A549 (cell line): ENCODE data around the gene WDR3. TPM values are rescaled to one million over a fixed set of nuclear protein-coding genes. Genes with fewer than 3 reads are reported as not detected.

Experiments used
- ATAC-seq, 2 experiments: fragments of 200-7000 bp in 1 of 2; fragments of >200 bp in 1 of 2; cut with Nextera tagmentation in 1 of 2; cut with Tn5 transposase in 1 of 2; 3 replicates each; pipeline versions ENCODE4 v1.8.0 to v1.9.1; 2018 to 2020; ENCODE audit warnings: mild to moderate bottlenecking in 1 of 2, moderate library complexity in 1 of 2
- CTCF ChIA-PET: fragments of 300-600 bp; sonication (Branson Sonifier 250); formaldehyde crosslinking; extraction: SDS; loops from one replicate; lab custom pipeline; 2021; ENCODE audit warnings: antibody characterized with exemption, inconsistent platforms; lab: Yijun Ruan, JAX
- POLR2A ChIA-PET: fragments of 350-600 bp; formaldehyde crosslinking; extraction: SDS; loops from one replicate; lab custom pipeline; 2021; ENCODE audit warnings: antibody characterized with exemption, inconsistent platforms; lab: Yijun Ruan, JAX
- DNase-seq, 2 experiments: peaks; one replicate each; pipeline versions ENCODE4 v3.0.0 to v3.0.0-alpha.2; 2011 to 2016; ENCODE audit warnings: low read depth in 1 of 2, low spot score in 1 of 2
- FAIRE-seq: peaks from 2 replicates; lab custom pipeline; 2011; peaks lifted over from hg19 to GRCh38; lab: Jason Lieb, UNC
- H3K27ac ChIP-seq, 2 experiments: fragments of >200 bp; sonication (Bioruptor Twin); formaldehyde crosslinking; 3 replicates each; pipeline ENCODE4 v1.5.1; 2016 to 2017
- H3K4me1 ChIP-seq: fragments of >200 bp; sonication (Bioruptor Twin); formaldehyde crosslinking; 3 replicates; pipeline ENCODE4 v1.6.1; 2016
- H3K4me2 ChIP-seq: fragments of >200 bp; sonication (Bioruptor Twin); formaldehyde crosslinking; 3 replicates; pipeline ENCODE4 v1.6.1; 2016
- H3K4me3 ChIP-seq: fragments of >200 bp; sonication (Bioruptor Twin); formaldehyde crosslinking; 3 replicates; pipeline ENCODE4 v1.5.1; 2016
- H3K9me3 ChIP-seq: fragments of >200 bp; sonication (Bioruptor Twin); formaldehyde crosslinking; 3 replicates; pipeline ENCODE4 v1.6.1; 2016
- CBX2 ChIP-seq: fragments of 200-600 bp; sonication (generic); IDR thresholded peaks from 2 replicates; pipeline ENCODE4 v1.6.1; 2016; ENCODE audit warnings: low read depth, mild to moderate bottlenecking, borderline replicate concordance
- CBX8 ChIP-seq: fragments of 200-600 bp; sonication (generic); IDR thresholded peaks from 2 replicates; pipeline ENCODE4 v1.6.1; 2016
- CEBPB ChIP-seq, 2 experiments: fragments of >200 bp in 1 of 2; sonication (Bioruptor Twin) in 1 of 2; formaldehyde crosslinking in 1 of 2; IDR thresholded peaks; 2 replicates each; pipeline ENCODE4 v1.6.1; 2012 to 2016
- CHD2 ChIP-seq: fragments of 150-350 bp; IDR thresholded peaks from 2 replicates; pipeline ENCODE4 v1.6.1; 2014; ENCODE audit warnings: low read length; ENCODE audit not compliant: partially characterized antibody
- EHF ChIP-seq: fragments of 250-450 bp; sonication (Bioruptor Pico); IDR thresholded peaks from 2 replicates; pipeline ENCODE4 v1.5.0; 2020; ENCODE audit warnings: mild to moderate bottlenecking
- EHMT2 ChIP-seq: fragments of 200-600 bp; sonication (generic); IDR thresholded peaks from 2 replicates; pipeline ENCODE4 v1.6.1; 2016; ENCODE audit warnings: antibody characterized with exemption, low read depth, mild to moderate bottlenecking, moderate library complexity
- EP300 ChIP-seq, 2 experiments: fragments of >200 bp; sonication (Bioruptor Twin); formaldehyde crosslinking; IDR thresholded peaks; 2 replicates in 1 of 2; 3 replicates in 1 of 2; pipeline ENCODE4 v1.6.1; 2016 to 2017
- ESRRA ChIP-seq: fragments of 150-350 bp; IDR thresholded peaks from 2 replicates; pipeline ENCODE4 v1.6.1; 2014; ENCODE audit warnings: mild to moderate bottlenecking, low read length, borderline replicate concordance
- JUN ChIP-seq, 2 experiments: fragments of >200 bp; sonication (Bioruptor Twin); formaldehyde crosslinking; IDR thresholded peaks; 2 replicates in 1 of 2; 3 replicates in 1 of 2; pipeline ENCODE4 v1.6.1; 2016 to 2017
- JUNB ChIP-seq: fragments of >200 bp; sonication (Bioruptor Twin); formaldehyde crosslinking; IDR thresholded peaks from 2 replicates; pipeline ENCODE4 v1.6.1; 2016
- KDM1A ChIP-seq: fragments of 200-600 bp; sonication (generic); IDR thresholded peaks from 2 replicates; pipeline ENCODE4 v1.6.1; 2016; ENCODE audit warnings: low read depth, mild to moderate bottlenecking
- MAZ ChIP-seq: fragments of 150-350 bp; IDR thresholded peaks from 2 replicates; pipeline ENCODE4 v1.6.1; 2014; ENCODE audit warnings: antibody characterized with exemption, low read depth, low read length, borderline replicate concordance
- MYC ChIP-seq: IDR thresholded peaks from 2 replicates; pipeline ENCODE4 v1.6.1; 2012; ENCODE audit warnings: mild to moderate bottlenecking, inconsistent platforms, low read length, improper control_type of control experiment, borderline replicate concordance
- NPAS2 ChIP-seq: fragments of 250-450 bp; sonication (Bioruptor Pico); IDR thresholded peaks from 2 replicates; pipeline ENCODE4 v1.8.0; 2022; ENCODE audit warnings: mild to moderate bottlenecking, moderate library complexity, borderline replicate concordance
- POLR2AphosphoS2 ChIP-seq: conservative IDR thresholded peaks from 2 replicates; pipeline ENCODE4 v1.6.1; 2012; ENCODE audit warnings: low read length, improper control_type of control experiment, inconsistent platforms
- RARB ChIP-seq: fragments of 250-450 bp; sonication (Bioruptor Pico); IDR thresholded peaks from 2 replicates; pipeline ENCODE4 v1.8.0; 2021; ENCODE audit warnings: mild to moderate bottlenecking, moderate library complexity
- TFCP2L1 ChIP-seq: fragments of 250-450 bp; sonication (Bioruptor Pico); IDR thresholded peaks from 2 replicates; pipeline ENCODE4 v1.5.0; 2021; ENCODE audit warnings: mild to moderate bottlenecking
- ZC3H11A ChIP-seq: fragments of 450-650 bp; IDR thresholded peaks from 2 replicates; pipeline ENCODE4 v1.6.1; 2014; ENCODE audit warnings: antibody characterized with exemption, mild to moderate bottlenecking
- ZNF302 ChIP-seq: fragments of 250-450 bp; sonication (Bioruptor Pico); IDR thresholded peaks from 2 replicates; pipeline ENCODE4 v1.9.0; 2021; ENCODE audit warnings: inconsistent platforms, mild to moderate bottlenecking, moderate library complexity
- WGBS: methylation state at CpG from one replicate; pipeline ENCODE4 v1.1.6; 2017; ENCODE audit errors: missing lambda C conversion rate; 5-methylcytosine and 5-hydroxymethylcytosine counted together
- polyA plus RNA-seq, 4 experiments: library from polyadenylated mRNA; depleted of rRNA in 3 of 4; stranded (reverse); fragments of >200 nt; fragmentation: RNase III in 1 of 4; extraction: RNeasy Plus Mini Kit Qiagen cat#74134 plus additional on column Dnase treatment in 1 of 4; gene quantifications; 2 replicates in 3 of 4; 3 replicates in 1 of 4; pipeline ENCODE4 v1.2.3, GENCODE V29; 2011 to 2017
- TF ChIP-seq, protein P1 (sequence below): fragments of 250-450 bp; sonication (Bioruptor Pico); IDR thresholded peaks from 2 replicates; pipeline ENCODE4 v1.5.0; 2020; ENCODE audit warnings: low read depth, mild to moderate bottlenecking, moderate library complexity
- TF ChIP-seq, protein P2 (sequence below): fragments of 450-650 bp; IDR thresholded peaks from 2 replicates; pipeline ENCODE4 v1.6.1; 2014; ENCODE audit warnings: antibody characterized with exemption
- TF ChIP-seq, protein P3 (sequence below): fragments of >200 bp; sonication (Bioruptor Twin); formaldehyde crosslinking; IDR thresholded peaks from 3 replicates; pipeline ENCODE4 v1.5.1; 2016
- TF ChIP-seq, protein P4 (sequence below): fragments of >200 bp; sonication (Bioruptor Twin); formaldehyde crosslinking; IDR thresholded peaks from 2 replicates; pipeline ENCODE4 v1.6.1; 2016
- TF ChIP-seq, protein P5 (sequence below): fragments of 150-350 bp; IDR thresholded peaks from 2 replicates; pipeline ENCODE4 v1.6.1; 2014; ENCODE audit warnings: low read depth, mild to moderate bottlenecking, low read length
- TF ChIP-seq, protein P6 (sequence below): fragments of >200 bp; sonication (Bioruptor Twin); formaldehyde crosslinking; IDR thresholded peaks from 3 replicates; pipeline ENCODE4 v1.6.1; 2016

Gene WDR3
- polyA plus RNA-seq, 2 of the 4 experiments (the other 2 are of a cell fraction): 29.1 to 54.6 TPM

DNA sequence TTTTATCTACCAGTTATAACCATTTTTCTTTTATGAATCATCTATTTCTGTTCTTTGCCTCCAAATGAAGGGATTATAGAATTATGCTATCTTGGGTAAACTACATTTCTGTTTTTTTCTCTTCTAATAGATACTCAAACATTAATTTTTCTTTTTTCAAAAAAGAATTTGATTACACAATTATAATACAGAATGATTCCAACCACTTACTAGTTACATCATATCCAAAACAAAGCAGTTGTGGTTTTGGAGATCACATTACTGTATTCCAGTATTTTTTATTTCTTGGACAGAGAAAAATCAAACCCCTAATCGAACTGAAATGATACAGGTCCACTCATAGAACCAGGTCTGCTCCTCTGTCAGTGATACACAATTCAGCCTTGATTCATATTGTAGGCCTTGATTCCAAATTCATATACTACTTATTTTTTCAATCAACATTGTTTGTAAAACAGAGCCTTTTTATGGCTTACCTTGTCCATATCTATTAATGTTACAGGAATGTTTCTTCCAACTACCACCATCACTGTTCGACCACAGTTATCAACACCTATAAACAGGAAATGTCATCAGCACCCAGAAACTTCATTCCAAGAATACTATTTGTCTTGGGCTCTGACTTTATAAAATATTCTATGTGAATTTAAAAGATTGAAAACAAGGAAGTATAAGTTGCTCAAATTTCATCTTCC is 43.3 kb upstream of the WDR3 start (continued):
- TF ChIP-seq, protein P1, sequence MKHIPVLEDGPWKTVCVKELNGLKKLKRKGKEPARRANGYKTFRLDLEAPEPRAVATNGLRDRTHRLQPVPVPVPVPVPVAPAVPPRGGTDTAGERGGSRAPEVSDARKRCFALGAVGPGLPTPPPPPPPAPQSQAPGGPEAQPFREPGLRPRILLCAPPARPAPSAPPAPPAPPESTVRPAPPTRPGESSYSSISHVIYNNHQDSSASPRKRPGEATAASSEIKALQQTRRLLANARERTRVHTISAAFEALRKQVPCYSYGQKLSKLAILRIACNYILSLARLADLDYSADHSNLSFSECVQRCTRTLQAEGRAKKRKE (CRISPR knock-in tag): no peak
- TF ChIP-seq CEBPB (IDR thresholded peaks at IDR 0.05): no peak
- TF ChIP-seq CHD2: no peak
- no peak for TF ChIP-seq JUN (IDR thresholded peaks at IDR 0.05)
- no peak for TF ChIP-seq TFCP2L1 (CRISPR knock-in tag)
- TF ChIP-seq EHMT2: no peak
- TF ChIP-seq, protein P2, sequence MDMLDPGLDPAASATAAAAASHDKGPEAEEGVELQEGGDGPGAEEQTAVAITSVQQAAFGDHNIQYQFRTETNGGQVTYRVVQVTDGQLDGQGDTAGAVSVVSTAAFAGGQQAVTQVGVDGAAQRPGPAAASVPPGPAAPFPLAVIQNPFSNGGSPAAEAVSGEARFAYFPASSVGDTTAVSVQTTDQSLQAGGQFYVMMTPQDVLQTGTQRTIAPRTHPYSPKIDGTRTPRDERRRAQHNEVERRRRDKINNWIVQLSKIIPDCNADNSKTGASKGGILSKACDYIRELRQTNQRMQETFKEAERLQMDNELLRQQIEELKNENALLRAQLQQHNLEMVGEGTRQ: no peak
- no peak for TF ChIP-seq KDM1A

DNA sequence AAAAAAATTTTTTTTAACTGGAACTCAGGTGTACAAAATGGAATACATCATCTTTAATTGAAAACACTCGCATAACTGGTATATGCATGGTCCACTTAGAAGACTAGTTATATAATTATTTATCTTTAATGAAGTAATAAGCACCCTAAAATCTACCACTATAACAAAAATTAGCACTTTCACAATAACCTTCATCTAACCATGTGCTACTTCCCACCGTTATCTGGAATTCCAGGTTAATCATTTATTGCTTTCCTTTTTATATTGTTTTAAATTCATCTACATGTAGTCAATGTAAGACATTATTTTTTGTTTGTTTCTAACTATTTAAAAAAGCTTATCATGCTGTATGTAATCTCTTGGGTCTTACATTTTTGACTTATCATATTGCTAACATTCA is 39.1 kb upstream of the WDR3 start:
- POLR2A ChIA-PET: no interaction called here
- no peaks in the 10 kb centered on the region for H3K4me1 ChIP-seq
- no peak overlapping the region for H3K27ac ChIP-seq
- FAIRE-seq (no peak), ATAC-seq (no peak), DNase-seq (no peak)
- CTCF ChIA-PET: no interaction called here
- H3K9me3 ChIP-seq: no peaks in the 10 kb centered on the region
- H3K4me2 ChIP-seq: no peak overlapping the region
- no peak overlapping the region for H3K4me3 ChIP-seq
- WGBS: 92% methylated on average over 2 of the region's 2 CpGs
- TF ChIP-seq EHMT2 (no peak), CEBPB (IDR thresholded peaks at IDR 0.05) (no peak), TFCP2L1 (CRISPR knock-in tag) (no peak), EHF (CRISPR knock-in tag) (no peak), NPAS2 (CRISPR knock-in tag) (no peak), MAZ (no peak), POLR2AphosphoS2 (no peak), ZNF302 (CRISPR knock-in tag) (no peak), MYC (no peak), CBX8 (no peak), ESRRA (no peak)
- TF ChIP-seq, protein P3, sequence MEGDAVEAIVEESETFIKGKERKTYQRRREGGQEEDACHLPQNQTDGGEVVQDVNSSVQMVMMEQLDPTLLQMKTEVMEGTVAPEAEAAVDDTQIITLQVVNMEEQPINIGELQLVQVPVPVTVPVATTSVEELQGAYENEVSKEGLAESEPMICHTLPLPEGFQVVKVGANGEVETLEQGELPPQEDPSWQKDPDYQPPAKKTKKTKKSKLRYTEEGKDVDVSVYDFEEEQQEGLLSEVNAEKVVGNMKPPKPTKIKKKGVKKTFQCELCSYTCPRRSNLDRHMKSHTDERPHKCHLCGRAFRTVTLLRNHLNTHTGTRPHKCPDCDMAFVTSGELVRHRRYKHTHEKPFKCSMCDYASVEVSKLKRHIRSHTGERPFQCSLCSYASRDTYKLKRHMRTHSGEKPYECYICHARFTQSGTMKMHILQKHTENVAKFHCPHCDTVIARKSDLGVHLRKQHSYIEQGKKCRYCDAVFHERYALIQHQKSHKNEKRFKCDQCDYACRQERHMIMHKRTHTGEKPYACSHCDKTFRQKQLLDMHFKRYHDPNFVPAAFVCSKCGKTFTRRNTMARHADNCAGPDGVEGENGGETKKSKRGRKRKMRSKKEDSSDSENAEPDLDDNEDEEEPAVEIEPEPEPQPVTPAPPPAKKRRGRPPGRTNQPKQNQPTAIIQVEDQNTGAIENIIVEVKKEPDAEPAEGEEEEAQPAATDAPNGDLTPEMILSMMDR: no peak
- TF ChIP-seq, protein P1 (CRISPR knock-in tag): no peak
- TF ChIP-seq, protein P2: no peak
- TF ChIP-seq, protein P4, sequence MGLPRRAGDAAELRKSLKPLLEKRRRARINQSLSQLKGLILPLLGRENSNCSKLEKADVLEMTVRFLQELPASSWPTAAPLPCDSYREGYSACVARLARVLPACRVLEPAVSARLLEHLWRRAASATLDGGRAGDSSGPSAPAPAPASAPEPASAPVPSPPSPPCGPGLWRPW: no peak

DNA sequence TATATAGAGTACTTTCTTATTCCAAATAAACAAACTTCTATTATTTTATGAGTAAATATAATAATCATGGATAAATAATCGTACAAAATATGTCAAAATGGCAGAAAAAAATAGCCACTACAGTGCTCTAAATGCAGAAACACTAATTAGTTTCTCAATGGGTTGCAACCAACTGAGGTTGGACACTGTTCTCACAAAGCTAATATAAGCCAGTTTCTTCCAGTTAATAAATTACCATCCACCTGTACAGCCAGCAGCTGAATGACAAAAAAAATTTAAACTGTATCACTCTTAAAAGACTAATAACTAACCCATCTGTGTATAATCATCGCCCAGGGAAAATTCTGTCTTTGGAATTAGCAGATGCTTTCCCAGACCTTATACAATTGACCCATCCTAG is 37.0 kb upstream of the WDR3 start:
- DNase-seq (no peak), FAIRE-seq (no peak), ATAC-seq (no peak)
- Histone ChIP-seq H3K4me3 (no peak overlapping the region), H3K9me3 (no peaks in the 10 kb centered on the region), H3K4me1 (no peaks in the 10 kb centered on the region), H3K27ac (no peak overlapping the region), H3K4me2 (no peak overlapping the region)
- ChIA-PET CTCF (no interaction called here), POLR2A (no interaction called here)
- 79% methylated on average over 2 of the region's 2 CpGs for WGBS
- TF ChIP-seq CBX2 (no peak), RARB (CRISPR knock-in tag) (no peak), ZNF302 (CRISPR knock-in tag) (no peak), ZC3H11A (no peak), EP300 (IDR thresholded peaks at IDR 0.05) (no peak), EHMT2 (no peak), JUNB (no peak)
- TF ChIP-seq, protein P5, sequence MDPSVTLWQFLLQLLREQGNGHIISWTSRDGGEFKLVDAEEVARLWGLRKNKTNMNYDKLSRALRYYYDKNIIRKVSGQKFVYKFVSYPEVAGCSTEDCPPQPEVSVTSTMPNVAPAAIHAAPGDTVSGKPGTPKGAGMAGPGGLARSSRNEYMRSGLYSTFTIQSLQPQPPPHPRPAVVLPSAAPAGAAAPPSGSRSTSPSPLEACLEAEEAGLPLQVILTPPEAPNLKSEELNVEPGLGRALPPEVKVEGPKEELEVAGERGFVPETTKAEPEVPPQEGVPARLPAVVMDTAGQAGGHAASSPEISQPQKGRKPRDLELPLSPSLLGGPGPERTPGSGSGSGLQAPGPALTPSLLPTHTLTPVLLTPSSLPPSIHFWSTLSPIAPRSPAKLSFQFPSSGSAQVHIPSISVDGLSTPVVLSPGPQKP: no peak
- TF ChIP-seq, protein P6, sequence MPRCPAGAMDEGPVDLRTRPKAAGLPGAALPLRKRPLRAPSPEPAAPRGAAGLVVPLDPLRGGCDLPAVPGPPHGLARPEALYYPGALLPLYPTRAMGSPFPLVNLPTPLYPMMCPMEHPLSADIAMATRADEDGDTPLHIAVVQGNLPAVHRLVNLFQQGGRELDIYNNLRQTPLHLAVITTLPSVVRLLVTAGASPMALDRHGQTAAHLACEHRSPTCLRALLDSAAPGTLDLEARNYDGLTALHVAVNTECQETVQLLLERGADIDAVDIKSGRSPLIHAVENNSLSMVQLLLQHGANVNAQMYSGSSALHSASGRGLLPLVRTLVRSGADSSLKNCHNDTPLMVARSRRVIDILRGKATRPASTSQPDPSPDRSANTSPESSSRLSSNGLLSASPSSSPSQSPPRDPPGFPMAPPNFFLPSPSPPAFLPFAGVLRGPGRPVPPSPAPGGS: no peak
- TF ChIP-seq, protein P2: no peak
